ENCODE results near the gene TM7SF2.

The TM7SF2 gene

DNA sequence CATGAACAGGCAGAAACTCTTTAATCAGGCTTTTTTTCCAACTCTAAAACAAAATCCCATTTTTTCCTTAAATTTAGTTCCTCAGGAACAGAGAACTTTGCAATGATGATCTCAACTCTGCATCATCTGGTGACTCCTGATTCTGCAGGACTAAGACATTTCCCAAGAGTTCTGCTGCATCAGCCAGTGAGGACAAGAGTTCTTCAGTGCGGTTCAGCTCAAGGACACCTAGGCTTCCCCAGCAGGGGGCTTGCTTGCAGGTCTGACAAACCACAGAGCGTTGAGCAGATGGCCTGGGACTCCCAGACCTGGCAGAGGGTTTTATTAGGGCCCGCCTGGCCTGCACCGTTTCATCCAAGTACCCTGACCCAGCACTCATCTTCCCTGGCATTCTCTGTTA is 34.2 kb upstream of the TM7SF2 start:
- H3K27ac ChIP-seq (ENCODE audit: low read depth, low read length): no peak overlapping the region

GRCh38 chr11:65078151-65078550 is 33.5 kb upstream of the TM7SF2 start:
- H3K27ac ChIP-seq (ENCODE audit: low read depth, low read length): no peak overlapping the region
- no peaks in the 10 kb centered on the region for H3K9me3 ChIP-seq (ENCODE audit: control insufficient read depth in 1 of 2, low read length in 2 of 2)
- peak overlapping the region in 1 of 2 donors; percentile 25 for H3K4me3 ChIP-seq (ENCODE audit: low read depth in 1 of 2, low read length in 2 of 2)
- H3K36me3 ChIP-seq (ENCODE audit: control insufficient read depth in 1 of 2, insufficient read depth in 2 of 2, low read length in 2 of 2): peaks cover 0 to 3% of the 10 kb centered on the region in 2 donors
- peak overlapping the region; percentile 54 for H3K9ac ChIP-seq (ENCODE audit: low read depth in 1 of 2, low read length in 2 of 2)
- H3K27me3 ChIP-seq (ENCODE audit: control insufficient read depth in 1 of 2, insufficient read depth in 2 of 2, low read length in 2 of 2): no peaks in the 10 kb centered on the region
- peaks cover 16 to 19% of the 10 kb centered on the region in 2 donors for H3K4me1 ChIP-seq (ENCODE audit: control insufficient read depth in 1 of 2, insufficient read depth in 2 of 2, low read length in 2 of 2)

More for the DNA sequence above, 34.2 kb upstream of the TM7SF2 start:
- H3K9ac ChIP-seq (ENCODE audit: low read depth in 1 of 2, low read length in 2 of 2): no peak overlapping the region
- peaks cover 10 to 15% of the 10 kb centered on the region in 2 donors for H3K4me1 ChIP-seq (ENCODE audit: control insufficient read depth in 1 of 2, insufficient read depth in 2 of 2, low read length in 2 of 2)
- no peak overlapping the region for H3K4me3 ChIP-seq (ENCODE audit: low read depth in 1 of 2, low read length in 2 of 2)
- H3K9me3 ChIP-seq (ENCODE audit: control insufficient read depth in 1 of 2, low read length in 2 of 2): no peaks in the 10 kb centered on the region
- H3K27me3 ChIP-seq (ENCODE audit: control insufficient read depth in 1 of 2, insufficient read depth in 2 of 2, low read length in 2 of 2): no peaks in the 10 kb centered on the region
- peaks cover 0 to 3% of the 10 kb centered on the region in 2 donors for H3K36me3 ChIP-seq (ENCODE audit: control insufficient read depth in 1 of 2, insufficient read depth in 2 of 2, low read length in 2 of 2)

- peak overlapping the region; percentile 54 for H3K9ac ChIP-seq (ENCODE audit: low read depth in 1 of 2, low read length in 2 of 2)
- H3K36me3 ChIP-seq (ENCODE audit: control insufficient read depth in 1 of 2, insufficient read depth in 2 of 2, low read length in 2 of 2): peaks cover 0 to 3% of the 10 kb centered on the region in 2 donors
Measured at GRCh38 chr11:65078786-65079342, 32.8 kb upstream of the TM7SF2 start.

GRCh38 chr11:65083134-65083833 is 28.4 kb upstream of the TM7SF2 start:
- H3K27ac ChIP-seq (ENCODE audit: low read depth, low read length): no peak overlapping the region
- H3K9ac ChIP-seq (ENCODE audit: low read depth in 1 of 2, low read length in 2 of 2): peak overlapping the region; percentile 35 to 96
- H3K27me3 ChIP-seq (ENCODE audit: control insufficient read depth in 1 of 2, insufficient read depth in 2 of 2, low read length in 2 of 2): no peaks in the 10 kb centered on the region
- peaks cover 22 to 33% of the 10 kb centered on the region in 2 donors for H3K36me3 ChIP-seq (ENCODE audit: control insufficient read depth in 1 of 2, insufficient read depth in 2 of 2, low read length in 2 of 2)
- no peaks in the 10 kb centered on the region for H3K9me3 ChIP-seq (ENCODE audit: control insufficient read depth in 1 of 2, low read length in 2 of 2)
- peak overlapping the region; percentile 85 to 99 for H3K4me3 ChIP-seq (ENCODE audit: low read depth in 1 of 2, low read length in 2 of 2)
- peaks cover 30% of the 10 kb centered on the region in 2 donors for H3K4me1 ChIP-seq (ENCODE audit: control insufficient read depth in 1 of 2, insufficient read depth in 2 of 2, low read length in 2 of 2)

More at GRCh38 chr11:65078786-65079342, 32.8 kb upstream of the TM7SF2 start:
- Histone ChIP-seq H3K27ac (ENCODE audit: low read depth, low read length) (no peak overlapping the region), H3K4me3 (ENCODE audit: low read depth in 1 of 2, low read length in 2 of 2) (peak overlapping the region in 1 of 2 donors; percentile 25), H3K4me1 (ENCODE audit: control insufficient read depth in 1 of 2, insufficient read depth in 2 of 2, low read length in 2 of 2) (peaks cover 22 to 24% of the 10 kb centered on the region in 2 donors), H3K9me3 (ENCODE audit: control insufficient read depth in 1 of 2, low read length in 2 of 2) (no peaks in the 10 kb centered on the region), H3K27me3 (ENCODE audit: control insufficient read depth in 1 of 2, insufficient read depth in 2 of 2, low read length in 2 of 2) (no peaks in the 10 kb centered on the region)

- Histone ChIP-seq H3K27ac (ENCODE audit: low read depth, low read length) (peak within 1 kb of the TSS; percentile 97), H3K9me3 (ENCODE audit: control insufficient read depth in 1 of 2, low read length in 2 of 2) (no peaks in the 10 kb centered on the region), H3K36me3 (ENCODE audit: control insufficient read depth in 1 of 2, insufficient read depth in 2 of 2, low read length in 2 of 2) (peaks cover 22 to 40% of the 10 kb centered on the region in 2 donors), H3K4me3 (ENCODE audit: low read depth in 1 of 2, low read length in 2 of 2) (peak within 1 kb of the TSS; percentile 85 to 99), H3K4me1 (ENCODE audit: control insufficient read depth in 1 of 2, insufficient read depth in 2 of 2, low read length in 2 of 2) (peaks cover 23 to 25% of the 10 kb centered on the region in 2 donors), H3K9ac (ENCODE audit: low read depth in 1 of 2, low read length in 2 of 2) (peak within 1 kb of the TSS; percentile 82 to 96), H3K27me3 (ENCODE audit: control insufficient read depth in 1 of 2, insufficient read depth in 2 of 2, low read length in 2 of 2) (no peaks in the 10 kb centered on the region)
Measured at GRCh38 chr11:65083834-65084597, 27.7 kb upstream of the TM7SF2 start, which contains the start of the genes CDCA5 and ZFPL1. Gene CDCA5, minus strand, starts transcription at chr11:65084040. Its CDS starts 62 bp downstream, at chr11:65083978. Gene ZFPL1, plus strand, starts transcription at chr11:65084222. Its CDS starts 477 bp downstream, at chr11:65084699.

- Histone ChIP-seq H3K4me1 (ENCODE audit: control insufficient read depth in 1 of 2, insufficient read depth in 2 of 2, low read length in 2 of 2) (peaks cover 22 to 25% of the 10 kb centered on the region in 2 donors), H3K4me3 (ENCODE audit: low read depth in 1 of 2, low read length in 2 of 2) (peak overlapping the region; percentile 85 to 99), H3K36me3 (ENCODE audit: control insufficient read depth in 1 of 2, insufficient read depth in 2 of 2, low read length in 2 of 2) (peaks cover 22 to 48% of the 10 kb centered on the region in 2 donors), H3K27ac (ENCODE audit: low read depth, low read length) (peak overlapping the region; percentile 97), H3K9ac (ENCODE audit: low read depth in 1 of 2, low read length in 2 of 2) (peak overlapping the region; percentile 82 to 96), H3K27me3 (ENCODE audit: control insufficient read depth in 1 of 2, insufficient read depth in 2 of 2, low read length in 2 of 2) (no peaks in the 10 kb centered on the region), H3K9me3 (ENCODE audit: control insufficient read depth in 1 of 2, low read length in 2 of 2) (no peaks in the 10 kb centered on the region)
Measured at GRCh38 chr11:65084598-65085375, 26.9 kb upstream of the TM7SF2 start.

DNA sequence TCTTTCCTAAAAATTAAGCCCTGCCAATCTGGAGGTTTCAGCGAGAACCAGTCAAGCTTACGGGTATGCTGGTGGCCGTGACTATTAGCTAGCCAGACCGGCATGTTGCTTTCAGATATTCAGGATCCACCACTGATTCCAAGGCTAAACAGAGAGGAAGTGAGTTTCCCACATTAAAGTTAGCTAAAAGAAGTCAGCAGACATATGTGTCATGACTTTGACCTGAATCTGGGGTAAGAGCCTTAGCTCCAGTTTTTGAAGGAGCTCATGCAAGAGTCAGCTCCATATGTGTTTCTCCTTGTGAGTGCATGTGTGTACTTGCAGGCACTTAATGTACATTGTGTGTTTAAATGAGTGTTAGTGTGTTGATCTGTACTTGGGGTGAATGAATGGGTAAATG is 26.2 kb upstream of the TM7SF2 start:
- Histone ChIP-seq H3K36me3 (ENCODE audit: control insufficient read depth in 1 of 2, insufficient read depth in 2 of 2, low read length in 2 of 2) (peaks cover 22 to 46% of the 10 kb centered on the region in 2 donors), H3K4me3 (ENCODE audit: low read depth in 1 of 2, low read length in 2 of 2) (no peak overlapping the region), H3K4me1 (ENCODE audit: control insufficient read depth in 1 of 2, insufficient read depth in 2 of 2, low read length in 2 of 2) (peaks cover 22 to 25% of the 10 kb centered on the region in 2 donors), H3K27me3 (ENCODE audit: control insufficient read depth in 1 of 2, insufficient read depth in 2 of 2, low read length in 2 of 2) (no peaks in the 10 kb centered on the region), H3K9ac (ENCODE audit: low read depth in 1 of 2, low read length in 2 of 2) (peak overlapping the region in 1 of 2 donors; percentile 96), H3K27ac (ENCODE audit: low read depth, low read length) (no peak overlapping the region), H3K9me3 (ENCODE audit: control insufficient read depth in 1 of 2, low read length in 2 of 2) (no peaks in the 10 kb centered on the region)

DNA sequence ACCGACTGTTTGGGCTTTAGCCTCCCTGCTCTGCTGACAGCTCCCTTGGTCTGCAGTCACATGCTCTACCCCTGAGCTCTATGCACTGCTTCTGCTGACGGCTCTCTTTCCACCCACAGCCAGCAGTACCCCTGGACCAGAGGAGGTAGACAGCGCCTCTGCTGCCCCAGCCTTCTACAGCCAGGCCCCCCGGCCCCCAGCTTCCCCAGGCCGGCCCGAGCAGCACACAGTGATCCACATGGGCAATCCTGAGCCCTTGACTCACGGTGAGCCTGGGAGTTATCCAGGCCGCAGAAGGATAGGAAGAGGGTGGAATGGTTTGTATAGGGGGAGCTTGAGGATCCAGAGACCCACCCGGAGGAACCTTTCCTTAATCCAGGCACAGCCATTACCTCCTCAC is 24.9 kb upstream of the TM7SF2 start:
- H3K27ac ChIP-seq (ENCODE audit: low read depth, low read length): no peak overlapping the region
- H3K36me3 ChIP-seq (ENCODE audit: control insufficient read depth in 1 of 2, insufficient read depth in 2 of 2, low read length in 2 of 2): peaks cover 22 to 46% of the 10 kb centered on the region in 2 donors

GRCh38 chr11:65087216-65087615 is 24.5 kb upstream of the TM7SF2 start:
- no peaks in the 10 kb centered on the region for H3K27me3 ChIP-seq (ENCODE audit: control insufficient read depth in 1 of 2, insufficient read depth in 2 of 2, low read length in 2 of 2)
- H3K27ac ChIP-seq (ENCODE audit: low read depth, low read length): no peak overlapping the region
- H3K4me3 ChIP-seq (ENCODE audit: low read depth in 1 of 2, low read length in 2 of 2): no peak overlapping the region
- H3K36me3 ChIP-seq (ENCODE audit: control insufficient read depth in 1 of 2, insufficient read depth in 2 of 2, low read length in 2 of 2): peaks cover 22 to 46% of the 10 kb centered on the region in 2 donors
- no peaks in the 10 kb centered on the region for H3K9me3 ChIP-seq (ENCODE audit: control insufficient read depth in 1 of 2, low read length in 2 of 2)
- H3K9ac ChIP-seq (ENCODE audit: low read depth in 1 of 2, low read length in 2 of 2): no peak overlapping the region
- peaks cover 22 to 25% of the 10 kb centered on the region in 2 donors for H3K4me1 ChIP-seq (ENCODE audit: control insufficient read depth in 1 of 2, insufficient read depth in 2 of 2, low read length in 2 of 2)

More for the DNA sequence above, 24.9 kb upstream of the TM7SF2 start:
- H3K9ac ChIP-seq (ENCODE audit: low read depth in 1 of 2, low read length in 2 of 2): no peak overlapping the region
- no peak overlapping the region for H3K4me3 ChIP-seq (ENCODE audit: low read depth in 1 of 2, low read length in 2 of 2)
- peaks cover 22 to 25% of the 10 kb centered on the region in 2 donors for H3K4me1 ChIP-seq (ENCODE audit: control insufficient read depth in 1 of 2, insufficient read depth in 2 of 2, low read length in 2 of 2)
- H3K9me3 ChIP-seq (ENCODE audit: control insufficient read depth in 1 of 2, low read length in 2 of 2): no peaks in the 10 kb centered on the region
- no peaks in the 10 kb centered on the region for H3K27me3 ChIP-seq (ENCODE audit: control insufficient read depth in 1 of 2, insufficient read depth in 2 of 2, low read length in 2 of 2)

All from duodenal mucosa (tissue), 2 donors.